ENCODE data around the gene ITGA11. TPM values are rescaled to one million over a fixed set of nuclear protein-coding genes. Genes with fewer than 3 reads are reported as not detected.

The ITGA11 gene
- total and polyA plus RNA-seq, 2 of the 13 experiments (the other 11 are each of a cell fraction or from before 2014, with no cell fraction given), result not detected

DNA sequence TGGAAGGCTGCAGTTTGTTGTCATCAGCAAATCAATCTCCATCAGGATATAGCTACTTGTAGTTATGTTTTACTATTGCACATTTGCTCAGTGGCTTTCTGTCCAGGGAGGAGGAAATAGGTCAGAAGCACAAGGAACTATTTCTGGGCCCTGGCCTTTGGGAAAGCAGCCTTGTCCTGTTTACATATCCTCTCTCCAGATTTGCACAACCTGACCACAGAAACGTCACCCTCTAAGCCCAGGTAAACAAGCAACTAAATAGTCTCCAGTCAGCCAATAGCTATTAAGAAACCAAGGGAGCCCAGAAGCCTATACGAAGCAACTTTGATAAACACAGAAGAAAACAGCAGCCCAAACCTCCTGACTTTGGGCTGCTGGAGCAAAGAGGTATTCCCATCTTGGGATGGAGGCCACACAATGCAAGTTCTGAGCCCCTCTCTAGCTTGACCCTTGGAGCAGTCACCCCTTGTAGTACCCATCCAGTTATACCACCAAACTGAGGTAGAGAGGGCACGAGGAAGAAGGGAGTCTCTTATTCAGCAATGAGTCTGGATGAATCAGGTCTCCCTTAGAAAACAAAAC lies 156.7 kb downstream of the ITGA11 start (continued):
- TF ChIP-seq, protein P1, sequence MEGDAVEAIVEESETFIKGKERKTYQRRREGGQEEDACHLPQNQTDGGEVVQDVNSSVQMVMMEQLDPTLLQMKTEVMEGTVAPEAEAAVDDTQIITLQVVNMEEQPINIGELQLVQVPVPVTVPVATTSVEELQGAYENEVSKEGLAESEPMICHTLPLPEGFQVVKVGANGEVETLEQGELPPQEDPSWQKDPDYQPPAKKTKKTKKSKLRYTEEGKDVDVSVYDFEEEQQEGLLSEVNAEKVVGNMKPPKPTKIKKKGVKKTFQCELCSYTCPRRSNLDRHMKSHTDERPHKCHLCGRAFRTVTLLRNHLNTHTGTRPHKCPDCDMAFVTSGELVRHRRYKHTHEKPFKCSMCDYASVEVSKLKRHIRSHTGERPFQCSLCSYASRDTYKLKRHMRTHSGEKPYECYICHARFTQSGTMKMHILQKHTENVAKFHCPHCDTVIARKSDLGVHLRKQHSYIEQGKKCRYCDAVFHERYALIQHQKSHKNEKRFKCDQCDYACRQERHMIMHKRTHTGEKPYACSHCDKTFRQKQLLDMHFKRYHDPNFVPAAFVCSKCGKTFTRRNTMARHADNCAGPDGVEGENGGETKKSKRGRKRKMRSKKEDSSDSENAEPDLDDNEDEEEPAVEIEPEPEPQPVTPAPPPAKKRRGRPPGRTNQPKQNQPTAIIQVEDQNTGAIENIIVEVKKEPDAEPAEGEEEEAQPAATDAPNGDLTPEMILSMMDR (CRISPR knock-in tag; IDR thresholded peaks at IDR 0.05), result no peak
- no peak for TF ChIP-seq ZNF260 (CRISPR knock-in tag; IDR thresholded peaks at IDR 0.05; ENCODE audit: borderline replicate concordance, low read depth)
- no peak for TF ChIP-seq ZFP36L2 (CRISPR knock-in tag; IDR thresholded peaks at IDR 0.05)
- TF ChIP-seq, protein P2, sequence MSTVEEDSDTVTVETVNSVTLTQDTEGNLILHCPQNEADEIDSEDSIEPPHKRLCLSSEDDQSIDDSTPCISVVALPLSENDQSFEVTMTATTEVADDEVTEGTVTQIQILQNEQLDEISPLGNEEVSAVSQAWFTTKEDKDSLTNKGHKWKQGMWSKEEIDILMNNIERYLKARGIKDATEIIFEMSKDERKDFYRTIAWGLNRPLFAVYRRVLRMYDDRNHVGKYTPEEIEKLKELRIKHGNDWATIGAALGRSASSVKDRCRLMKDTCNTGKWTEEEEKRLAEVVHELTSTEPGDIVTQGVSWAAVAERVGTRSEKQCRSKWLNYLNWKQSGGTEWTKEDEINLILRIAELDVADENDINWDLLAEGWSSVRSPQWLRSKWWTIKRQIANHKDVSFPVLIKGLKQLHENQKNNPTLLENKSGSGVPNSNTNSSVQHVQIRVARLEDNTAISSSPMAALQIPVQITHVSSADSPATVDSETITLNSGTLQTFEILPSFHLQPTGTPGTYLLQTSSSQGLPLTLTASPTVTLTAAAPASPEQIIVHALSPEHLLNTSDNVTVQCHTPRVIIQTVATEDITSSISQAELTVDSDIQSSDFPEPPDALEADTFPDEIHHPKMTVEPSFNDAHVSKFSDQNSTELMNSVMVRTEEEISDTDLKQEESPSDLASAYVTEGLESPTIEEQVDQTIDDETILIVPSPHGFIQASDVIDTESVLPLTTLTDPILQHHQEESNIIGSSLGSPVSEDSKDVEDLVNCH (CRISPR knock-in tag; IDR thresholded peaks at IDR 0.05), result no peak
- no peak for TF ChIP-seq ZNF839 (CRISPR knock-in tag; IDR thresholded peaks at IDR 0.05; ENCODE audit: borderline replicate concordance)
- TF ChIP-seq ATF1 (CRISPR knock-in tag; IDR thresholded peaks at IDR 0.05), result 0 out of 2 replicates have a peak, but pooled peaks have one; percentile 14
- TF ChIP-seq, protein P3, sequence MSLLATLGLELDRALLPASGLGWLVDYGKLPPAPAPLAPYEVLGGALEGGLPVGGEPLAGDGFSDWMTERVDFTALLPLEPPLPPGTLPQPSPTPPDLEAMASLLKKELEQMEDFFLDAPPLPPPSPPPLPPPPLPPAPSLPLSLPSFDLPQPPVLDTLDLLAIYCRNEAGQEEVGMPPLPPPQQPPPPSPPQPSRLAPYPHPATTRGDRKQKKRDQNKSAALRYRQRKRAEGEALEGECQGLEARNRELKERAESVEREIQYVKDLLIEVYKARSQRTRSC (CRISPR knock-in tag; IDR thresholded peaks at IDR 0.05; ENCODE audit: low read depth), result no peak
- TF ChIP-seq ZNF30 (CRISPR knock-in tag; IDR thresholded peaks at IDR 0.05), result no peak
- no peak for TF ChIP-seq ZNF549 (CRISPR knock-in tag; IDR thresholded peaks at IDR 0.05)
- no peak for TF ChIP-seq ZNF496 (CRISPR knock-in tag; IDR thresholded peaks at IDR 0.05; ENCODE audit: insufficient replicate concordance)
- TF ChIP-seq, protein P4, sequence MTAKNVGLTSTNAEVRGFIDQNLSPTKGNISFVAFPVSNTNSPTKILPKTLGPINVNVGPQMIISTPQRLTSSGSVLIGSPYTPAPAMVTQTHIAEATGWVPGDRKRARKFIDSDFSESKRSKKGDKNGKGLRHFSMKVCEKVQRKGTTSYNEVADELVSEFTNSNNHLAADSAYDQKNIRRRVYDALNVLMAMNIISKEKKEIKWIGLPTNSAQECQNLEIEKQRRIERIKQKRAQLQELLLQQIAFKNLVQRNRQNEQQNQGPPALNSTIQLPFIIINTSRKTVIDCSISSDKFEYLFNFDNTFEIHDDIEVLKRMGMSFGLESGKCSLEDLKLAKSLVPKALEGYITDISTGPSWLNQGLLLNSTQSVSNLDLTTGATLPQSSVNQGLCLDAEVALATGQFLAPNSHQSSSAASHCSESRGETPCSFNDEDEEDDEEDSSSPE (CRISPR knock-in tag; IDR thresholded peaks at IDR 0.05), result no peak
- TF ChIP-seq MEF2D (CRISPR knock-in tag; IDR thresholded peaks at IDR 0.05), result peak; percentile 72; the same call in 1 of the 2 replicates
- no peak for TF ChIP-seq REL (CRISPR knock-in tag; conservative IDR thresholded peaks at IDR 0.05)
- TF ChIP-seq ZNF589 (CRISPR knock-in tag; conservative IDR thresholded peaks at IDR 0.05), result no peak
- no peak for TF ChIP-seq HMGA1 (CRISPR knock-in tag; conservative IDR thresholded peaks at IDR 0.05)
- no peak for TF ChIP-seq MED8 (CRISPR knock-in tag; IDR thresholded peaks at IDR 0.05; ENCODE audit: insufficient replicate concordance)
- no peak for TF ChIP-seq ZNF234 (CRISPR knock-in tag; conservative IDR thresholded peaks at IDR 0.05)
- TF ChIP-seq, protein P5, sequence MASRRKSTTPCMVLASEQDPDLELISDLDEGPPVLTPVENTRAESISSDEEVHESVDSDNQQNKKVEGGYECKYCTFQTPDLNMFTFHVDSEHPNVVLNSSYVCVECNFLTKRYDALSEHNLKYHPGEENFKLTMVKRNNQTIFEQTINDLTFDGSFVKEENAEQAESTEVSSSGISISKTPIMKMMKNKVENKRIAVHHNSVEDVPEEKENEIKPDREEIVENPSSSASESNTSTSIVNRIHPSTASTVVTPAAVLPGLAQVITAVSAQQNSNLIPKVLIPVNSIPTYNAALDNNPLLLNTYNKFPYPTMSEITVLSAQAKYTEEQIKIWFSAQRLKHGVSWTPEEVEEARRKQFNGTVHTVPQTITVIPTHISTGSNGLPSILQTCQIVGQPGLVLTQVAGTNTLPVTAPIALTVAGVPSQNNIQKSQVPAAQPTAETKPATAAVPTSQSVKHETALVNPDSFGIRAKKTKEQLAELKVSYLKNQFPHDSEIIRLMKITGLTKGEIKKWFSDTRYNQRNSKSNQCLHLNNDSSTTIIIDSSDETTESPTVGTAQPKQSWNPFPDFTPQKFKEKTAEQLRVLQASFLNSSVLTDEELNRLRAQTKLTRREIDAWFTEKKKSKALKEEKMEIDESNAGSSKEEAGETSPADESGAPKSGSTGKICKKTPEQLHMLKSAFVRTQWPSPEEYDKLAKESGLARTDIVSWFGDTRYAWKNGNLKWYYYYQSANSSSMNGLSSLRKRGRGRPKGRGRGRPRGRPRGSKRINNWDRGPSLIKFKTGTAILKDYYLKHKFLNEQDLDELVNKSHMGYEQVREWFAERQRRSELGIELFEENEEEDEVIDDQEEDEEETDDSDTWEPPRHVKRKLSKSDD (CRISPR knock-in tag; IDR thresholded peaks at IDR 0.05; ENCODE audit: low read depth), result no peak
- 0 out of 4 replicates have a peak, but pooled peaks of 1 of the 2 experiments have one; percentile 1 for TF ChIP-seq MAFK (conservative IDR thresholded peaks at IDR 0.05 in 1 of 2, IDR thresholded peaks at IDR 0.05 in 1 of 2; ENCODE audit: low read length in 2 of 2)
- no peak for TF ChIP-seq KDM5A (IDR thresholded peaks at IDR 0.05; ENCODE audit: borderline replicate concordance, low read length)
- no peak for TF ChIP-seq ZNF33A (CRISPR knock-in tag; IDR thresholded peaks at IDR 0.05; ENCODE audit: borderline replicate concordance)
